ENCODE results near the gene UCN. TPM values are rescaled to one million over a fixed set of nuclear protein-coding genes. Genes with fewer than 3 reads are reported as not detected.

Gene UCN
- total RNA-seq, 3 donors from 2014 or later, result 0.80 to 8.8 (median 4.6) TPM

DNA sequence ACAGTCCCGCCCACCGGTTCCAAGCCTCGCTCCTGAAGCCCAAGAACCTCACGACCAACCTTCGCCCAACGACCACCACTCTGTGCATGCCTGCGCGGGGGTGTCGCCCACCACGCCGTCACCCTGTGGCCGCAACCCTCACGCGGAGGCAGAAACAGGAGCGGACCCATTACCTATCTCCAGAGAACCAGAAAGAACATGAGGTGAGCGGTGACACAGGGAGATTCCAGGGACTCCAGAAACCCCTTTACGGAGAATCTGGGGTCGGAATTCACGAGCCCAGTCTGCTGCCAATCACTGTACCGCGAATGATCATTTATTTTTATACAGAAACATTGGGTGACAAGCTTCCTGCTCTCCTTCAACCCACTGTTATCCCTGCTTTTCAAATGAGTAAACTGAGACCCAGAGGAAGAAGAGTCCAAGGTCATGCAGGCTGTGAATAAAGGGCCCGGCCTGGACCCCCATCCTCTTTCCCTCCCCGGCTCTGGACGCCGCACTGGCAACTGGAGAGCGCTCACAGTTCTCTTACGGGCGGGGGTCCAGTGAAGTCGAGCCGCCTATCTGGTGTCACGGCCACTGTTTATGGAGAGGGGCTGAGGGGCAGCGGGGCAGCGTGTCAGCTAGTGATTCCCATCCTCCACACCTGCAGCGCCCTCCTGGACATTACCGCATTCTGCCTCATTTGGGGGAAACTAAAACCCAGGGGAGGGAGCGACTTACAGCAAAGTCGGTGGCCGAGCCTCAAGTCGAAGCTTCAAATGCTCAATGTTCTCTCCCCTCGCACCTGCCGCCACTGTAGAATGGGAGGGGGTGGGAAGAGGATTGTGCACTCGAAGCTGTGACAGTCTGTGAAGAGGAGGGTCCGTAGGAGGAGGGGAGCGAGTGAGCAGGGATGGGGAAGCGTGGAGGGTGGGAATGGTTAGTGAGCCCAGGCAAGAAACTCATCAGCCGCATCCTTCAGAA is 44.7 kb downstream of the UCN start:
- TF ChIP-seq, protein P1, sequence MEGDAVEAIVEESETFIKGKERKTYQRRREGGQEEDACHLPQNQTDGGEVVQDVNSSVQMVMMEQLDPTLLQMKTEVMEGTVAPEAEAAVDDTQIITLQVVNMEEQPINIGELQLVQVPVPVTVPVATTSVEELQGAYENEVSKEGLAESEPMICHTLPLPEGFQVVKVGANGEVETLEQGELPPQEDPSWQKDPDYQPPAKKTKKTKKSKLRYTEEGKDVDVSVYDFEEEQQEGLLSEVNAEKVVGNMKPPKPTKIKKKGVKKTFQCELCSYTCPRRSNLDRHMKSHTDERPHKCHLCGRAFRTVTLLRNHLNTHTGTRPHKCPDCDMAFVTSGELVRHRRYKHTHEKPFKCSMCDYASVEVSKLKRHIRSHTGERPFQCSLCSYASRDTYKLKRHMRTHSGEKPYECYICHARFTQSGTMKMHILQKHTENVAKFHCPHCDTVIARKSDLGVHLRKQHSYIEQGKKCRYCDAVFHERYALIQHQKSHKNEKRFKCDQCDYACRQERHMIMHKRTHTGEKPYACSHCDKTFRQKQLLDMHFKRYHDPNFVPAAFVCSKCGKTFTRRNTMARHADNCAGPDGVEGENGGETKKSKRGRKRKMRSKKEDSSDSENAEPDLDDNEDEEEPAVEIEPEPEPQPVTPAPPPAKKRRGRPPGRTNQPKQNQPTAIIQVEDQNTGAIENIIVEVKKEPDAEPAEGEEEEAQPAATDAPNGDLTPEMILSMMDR (IDR thresholded peaks at IDR 0.05), result no peak
- TF ChIP-seq POLR2A (IDR thresholded peaks at IDR 0.05) (no peak), POLR2AphosphoS5 (IDR thresholded peaks at IDR 0.05) (no peak)
- Histone ChIP-seq H3K4me3 (peak overlapping the region; percentile 37 to 79 (median 59)), H3K4me1 (peaks cover 16 to 23% of the 10 kb centered on the region in 2 donors), H3K27ac (no peak overlapping the region), H3K27me3 (peaks cover 11 to 65% of the 10 kb centered on the region in 2 donors), H3K9me3 (no peaks in the 10 kb centered on the region), H3K36me3 (no peaks in the 10 kb centered on the region)
- no peak for DNase-seq (ENCODE audit: low spot score in 2 of 2)
- intact Hi-C loops (cut with DNase I; ENCODE audit: low total_unique reads), result no loop called here

GRCh38 chr2:27262379-27263286 is 45.6 kb downstream of the UCN start, which contains the start of gene SLC30A3:
Gene SLC30A3 (minus strand): TSS chr2:27263047. CDS start chr2:27262906, 141 bp downstream.
- H3K27ac ChIP-seq, result no peak within 1 kb of the TSS
- peaks cover 11 to 73% of the 10 kb centered on the region in 2 donors for H3K27me3 ChIP-seq
- TF ChIP-seq POLR2A (IDR thresholded peaks at IDR 0.05), result no peak
- TF ChIP-seq, protein P1 (IDR thresholded peaks at IDR 0.05), result no peak
- no peak for TF ChIP-seq POLR2AphosphoS5 (IDR thresholded peaks at IDR 0.05)
- no peaks in the 10 kb centered on the region for H3K36me3 ChIP-seq
- intact Hi-C loops (cut with DNase I; ENCODE audit: low total_unique reads), result no loop called here
- H3K4me3 ChIP-seq, result peak within 1 kb of the TSS; percentile 37 to 79 (median 59)
- no peaks in the 10 kb centered on the region for H3K9me3 ChIP-seq
- peak in 1 of 2 donors; percentile 21 for DNase-seq (ENCODE audit: low spot score in 2 of 2)
- peaks cover 16 to 23% of the 10 kb centered on the region in 2 donors for H3K4me1 ChIP-seq

GRCh38 chr2:27261926-27262298 is 46.3 kb downstream of the UCN start:
- Histone ChIP-seq H3K4me3 (peak overlapping the region; percentile 37 to 79 (median 59)), H3K9me3 (no peaks in the 10 kb centered on the region), H3K27ac (no peak overlapping the region), H3K27me3 (peaks cover 11 to 79% of the 10 kb centered on the region in 2 donors), H3K36me3 (no peaks in the 10 kb centered on the region), H3K4me1 (peaks cover 16 to 23% of the 10 kb centered on the region in 2 donors)
- intact Hi-C loops (cut with DNase I; ENCODE audit: low total_unique reads), result no loop called here
- no peak for DNase-seq (ENCODE audit: low spot score in 2 of 2)
- no peak for TF ChIP-seq POLR2AphosphoS5 (IDR thresholded peaks at IDR 0.05)
- TF ChIP-seq POLR2A (IDR thresholded peaks at IDR 0.05), result no peak
- TF ChIP-seq, protein P1 (IDR thresholded peaks at IDR 0.05), result no peak

DNA sequence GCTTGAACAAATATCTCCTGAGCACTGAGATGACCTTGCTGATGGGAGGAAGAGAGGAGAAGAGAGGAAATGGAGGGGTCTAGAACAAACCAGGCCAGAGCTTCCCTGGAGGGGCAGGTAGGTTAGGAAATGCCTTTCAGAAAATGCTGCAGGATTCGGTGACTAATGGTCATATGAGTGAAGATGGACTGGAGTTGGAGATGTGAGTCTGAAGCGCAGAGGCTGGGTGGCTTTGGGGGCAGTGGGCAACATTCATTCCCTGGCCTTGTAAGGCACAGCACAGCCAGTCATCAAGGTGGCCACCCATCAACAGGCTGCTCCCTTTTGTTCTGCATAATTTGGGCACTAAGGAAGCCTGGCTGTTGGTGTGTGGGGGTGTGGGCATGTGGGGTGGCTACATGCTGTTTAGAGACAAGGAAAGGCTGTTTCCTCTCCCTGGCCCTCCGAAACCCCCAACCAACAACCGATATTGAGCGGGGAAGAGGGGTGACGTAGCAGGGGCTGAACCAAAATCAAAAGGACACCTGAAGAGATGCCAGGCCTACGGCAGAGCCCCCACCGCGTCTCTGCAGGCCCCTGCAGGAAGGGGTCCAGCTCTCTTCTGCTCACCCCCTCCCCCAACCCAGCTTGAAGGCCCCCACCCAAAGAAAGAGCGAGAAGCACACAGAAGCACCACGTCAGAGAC is 46.9 kb downstream of the UCN start:
- H3K9me3 ChIP-seq, result no peaks in the 10 kb centered on the region
- H3K27me3 ChIP-seq, result peaks cover 11 to 84% of the 10 kb centered on the region in 2 donors
- H3K4me1 ChIP-seq, result peaks cover 16 to 23% of the 10 kb centered on the region in 2 donors
- peak overlapping the region in 2 of 3 donors; percentile 37 to 59 for H3K4me3 ChIP-seq
- intact Hi-C loops (cut with DNase I; ENCODE audit: low total_unique reads), result no loop called here
- no peaks in the 10 kb centered on the region for H3K36me3 ChIP-seq
- TF ChIP-seq, protein P1 (IDR thresholded peaks at IDR 0.05), result no peak
- TF ChIP-seq POLR2A (IDR thresholded peaks at IDR 0.05) (no peak), POLR2AphosphoS5 (IDR thresholded peaks at IDR 0.05) (no peak)
- no peak overlapping the region for H3K27ac ChIP-seq
- no peak for DNase-seq (ENCODE audit: low spot score in 2 of 2)
